Measurements from ENCODE around the gene CCPG1. TPM values are rescaled to one million over a fixed set of nuclear protein-coding genes. Genes with fewer than 3 reads are reported as not detected.

CCPG1 gene, protein sequence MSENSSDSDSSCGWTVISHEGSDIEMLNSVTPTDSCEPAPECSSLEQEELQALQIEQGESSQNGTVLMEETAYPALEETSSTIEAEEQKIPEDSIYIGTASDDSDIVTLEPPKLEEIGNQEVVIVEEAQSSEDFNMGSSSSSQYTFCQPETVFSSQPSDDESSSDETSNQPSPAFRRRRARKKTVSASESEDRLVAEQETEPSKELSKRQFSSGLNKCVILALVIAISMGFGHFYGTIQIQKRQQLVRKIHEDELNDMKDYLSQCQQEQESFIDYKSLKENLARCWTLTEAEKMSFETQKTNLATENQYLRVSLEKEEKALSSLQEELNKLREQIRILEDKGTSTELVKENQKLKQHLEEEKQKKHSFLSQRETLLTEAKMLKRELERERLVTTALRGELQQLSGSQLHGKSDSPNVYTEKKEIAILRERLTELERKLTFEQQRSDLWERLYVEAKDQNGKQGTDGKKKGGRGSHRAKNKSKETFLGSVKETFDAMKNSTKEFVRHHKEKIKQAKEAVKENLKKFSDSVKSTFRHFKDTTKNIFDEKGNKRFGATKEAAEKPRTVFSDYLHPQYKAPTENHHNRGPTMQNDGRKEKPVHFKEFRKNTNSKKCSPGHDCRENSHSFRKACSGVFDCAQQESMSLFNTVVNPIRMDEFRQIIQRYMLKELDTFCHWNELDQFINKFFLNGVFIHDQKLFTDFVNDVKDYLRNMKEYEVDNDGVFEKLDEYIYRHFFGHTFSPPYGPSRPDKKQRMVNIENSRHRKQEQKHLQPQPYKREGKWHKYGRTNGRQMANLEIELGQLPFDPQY
- 31.6 TPM for total RNA-seq

DNA sequence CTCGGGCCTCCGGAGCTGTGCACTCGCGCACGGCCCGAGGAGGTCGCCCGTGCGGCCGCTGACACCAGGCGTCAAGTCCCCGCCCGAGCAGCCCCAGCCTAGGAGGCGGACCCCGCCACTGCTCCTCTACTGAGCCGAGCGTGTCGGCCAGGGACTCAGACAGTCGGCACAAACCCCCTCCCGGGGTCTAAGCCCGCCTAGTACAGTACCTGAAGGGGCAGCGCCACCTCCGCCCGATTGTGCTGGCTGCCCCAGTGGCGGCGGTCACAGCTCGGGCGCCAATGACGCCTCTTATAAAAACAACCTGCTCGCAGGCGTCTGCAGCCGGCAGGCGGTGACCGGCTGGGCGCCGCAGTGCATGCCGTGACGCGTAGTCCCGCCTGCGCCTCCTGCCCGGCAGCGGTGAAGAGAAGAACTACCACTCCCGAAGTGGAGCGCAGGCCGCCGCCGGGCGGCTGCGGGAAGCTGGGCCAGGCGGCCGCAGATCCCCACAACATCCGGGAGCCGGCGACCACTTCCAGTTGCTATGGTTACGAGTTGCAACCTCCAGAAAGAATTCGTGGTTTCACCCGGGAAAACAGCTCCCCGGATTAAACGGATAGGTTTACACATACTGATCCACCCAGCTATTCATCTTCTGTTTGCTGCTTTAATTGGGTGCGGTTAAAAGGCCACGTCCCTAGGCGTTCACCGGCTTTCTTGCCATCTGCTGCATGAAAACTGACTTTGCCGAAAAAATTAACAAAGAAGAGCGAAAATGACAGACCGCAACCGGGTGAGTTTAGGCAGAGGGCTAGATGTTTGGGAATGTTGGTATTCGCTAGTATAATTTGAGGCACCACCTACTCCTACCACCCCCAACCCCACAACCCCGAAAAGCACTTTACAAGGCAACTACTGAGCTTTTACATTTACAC lies at the start of gene CCPG1, which contains the start of gene PIERCE2:
TSS of gene CCPG1 (minus strand) at position 348 of the 917 bp plus-strand sequence. CDS start 18,935 bp downstream, outside the sequence.
TSS of gene PIERCE2 (plus strand) at position 484 of the 917 bp plus-strand sequence. CDS start at position 758, 274 bp downstream.

DNA sequence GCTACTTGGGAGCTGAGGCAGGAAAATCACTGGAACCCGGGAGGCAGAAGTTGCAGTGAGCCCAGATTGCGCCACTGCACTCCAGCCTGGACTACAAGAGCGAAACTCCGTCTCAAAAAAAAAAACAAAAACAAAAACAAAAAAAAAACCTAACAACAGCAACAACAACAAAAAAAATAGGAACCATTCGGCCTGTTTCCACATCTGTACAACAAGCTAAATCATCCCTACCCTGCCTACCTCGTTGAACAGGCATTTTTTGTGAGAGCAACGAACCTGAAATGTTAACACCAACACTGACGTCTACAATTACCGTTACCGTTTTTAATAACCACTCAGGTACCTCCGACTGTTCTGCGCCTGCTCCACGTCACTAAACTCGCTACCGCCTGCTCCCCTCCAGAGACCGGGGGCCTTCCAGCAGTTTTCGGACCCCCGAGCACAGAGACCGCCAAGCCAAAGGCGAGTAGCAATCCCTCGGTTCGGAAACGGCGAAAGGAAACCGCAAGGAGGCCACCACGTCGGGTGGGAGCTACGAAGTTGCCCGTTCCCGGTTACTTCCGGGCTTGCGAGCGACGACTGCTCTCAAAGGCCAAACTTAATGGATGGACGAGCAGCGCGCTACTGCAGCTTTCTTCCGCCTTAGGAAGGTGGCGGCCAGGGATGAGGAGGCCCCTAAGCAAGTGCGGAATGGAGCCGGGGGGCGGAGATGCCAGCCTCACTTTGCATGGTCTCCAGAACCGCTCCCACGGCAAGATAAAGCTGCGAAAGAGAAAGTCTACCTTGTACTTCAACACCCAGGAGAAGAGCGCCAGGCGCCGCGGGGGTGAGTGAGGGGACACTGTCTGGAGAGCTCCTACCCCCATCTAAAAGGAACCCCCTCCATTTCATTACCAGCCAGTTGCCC lies 89.3 kb downstream of the CCPG1 start, which contains the start of the genes PIGB and PIGBOS1:
TSS of gene PIGB (plus strand) at position 635 of the 907 bp plus-strand sequence. CDS start at position 664, 29 bp downstream.
TSS of gene PIGBOS1 (minus strand) at position 536 of the 907 bp plus-strand sequence. CDS start 1,331 bp downstream, outside the sequence.

Other genes starting within 250 kb of the CCPG1 start
- gene RSL24D1, start 211.4 kb downstream of the CCPG1 start, total RNA-seq, result 76.4 TPM
- 14.8 TPM for gene RAB27A, start 118.5 kb downstream of the CCPG1 start, total RNA-seq
- 15.6 TPM for gene PIGBOS1, start 89.2 kb downstream of the CCPG1 start, total RNA-seq
- gene PIGB, start 89.1 kb downstream of the CCPG1 start, total RNA-seq, result 11.3 TPM
- 2.6 TPM for gene PIERCE2, start 136 bp upstream of the CCPG1 start, total RNA-seq
- gene DNAAF4, start 99.9 kb upstream of the CCPG1 start, total RNA-seq, result 9.0 TPM
- gene PYGO1, start 180.0 kb upstream of the CCPG1 start, total RNA-seq, result 13.1 TPM